IPS-15b (cell line): ENCODE data around the gene MAP2K5.
"Not testable (repeated sequence)": the region's sequence is repeated elsewhere in the genome, so short reads cannot be mapped to it uniquely, and the experiment has no call there.

Experiments
- H3K27me3 ChIP-seq: one replicate; pipeline ENCODE4 v1.6.1; 2013; ENCODE audit warnings: low read length; ENCODE audit not compliant: control insufficient read depth, insufficient read depth
- H3K36me3 ChIP-seq: one replicate; pipeline ENCODE4 v1.6.1; 2013; ENCODE audit warnings: low read length; ENCODE audit not compliant: control insufficient read depth, insufficient read depth
- H3K4me1 ChIP-seq: one replicate; pipeline ENCODE4 v1.6.1; 2013; ENCODE audit warnings: mild to moderate bottlenecking, low read length; ENCODE audit not compliant: control insufficient read depth, insufficient read depth
- H3K4me3 ChIP-seq: one replicate; pipeline ENCODE4 v1.5.1; 2013; ENCODE audit warnings: low read depth, low read length
- H3K9ac ChIP-seq: one replicate; pipeline ENCODE4 v1.6.1; 2013; ENCODE audit warnings: low read depth, mild to moderate bottlenecking, low read length
- H3K9me3 ChIP-seq: one replicate; pipeline ENCODE4 v1.6.1; 2013; ENCODE audit warnings: mild to moderate bottlenecking, low read length; ENCODE audit not compliant: control insufficient read depth, insufficient read depth

The MAP2K5 gene

DNA sequence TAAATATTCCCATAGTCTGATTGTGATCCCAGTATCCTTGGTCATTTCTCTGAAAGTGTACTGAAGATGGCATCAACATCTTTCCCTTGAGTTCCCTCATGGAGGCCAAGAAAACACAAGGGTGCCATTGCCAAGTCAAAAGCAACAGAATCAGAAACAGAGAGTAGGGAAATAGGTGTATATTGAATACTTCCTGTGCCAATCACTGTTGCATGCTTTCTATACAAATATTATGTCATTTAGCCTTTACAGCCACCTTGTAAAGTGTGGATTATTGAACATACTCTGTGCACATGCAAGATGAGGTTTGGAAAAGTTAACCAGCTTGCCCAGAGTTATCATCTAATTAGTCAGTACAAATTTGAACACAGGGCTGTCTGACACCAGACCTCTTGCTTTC is 117.9 kb downstream of the MAP2K5 start:
- Histone ChIP-seq H3K27me3 (no peaks in the 10 kb centered on the region), H3K9ac (no peak overlapping the region), H3K36me3 (no peaks in the 10 kb centered on the region), H3K9me3 (no peaks in the 10 kb centered on the region), H3K4me1 (no peaks in the 10 kb centered on the region), H3K4me3 (no peak overlapping the region)

DNA sequence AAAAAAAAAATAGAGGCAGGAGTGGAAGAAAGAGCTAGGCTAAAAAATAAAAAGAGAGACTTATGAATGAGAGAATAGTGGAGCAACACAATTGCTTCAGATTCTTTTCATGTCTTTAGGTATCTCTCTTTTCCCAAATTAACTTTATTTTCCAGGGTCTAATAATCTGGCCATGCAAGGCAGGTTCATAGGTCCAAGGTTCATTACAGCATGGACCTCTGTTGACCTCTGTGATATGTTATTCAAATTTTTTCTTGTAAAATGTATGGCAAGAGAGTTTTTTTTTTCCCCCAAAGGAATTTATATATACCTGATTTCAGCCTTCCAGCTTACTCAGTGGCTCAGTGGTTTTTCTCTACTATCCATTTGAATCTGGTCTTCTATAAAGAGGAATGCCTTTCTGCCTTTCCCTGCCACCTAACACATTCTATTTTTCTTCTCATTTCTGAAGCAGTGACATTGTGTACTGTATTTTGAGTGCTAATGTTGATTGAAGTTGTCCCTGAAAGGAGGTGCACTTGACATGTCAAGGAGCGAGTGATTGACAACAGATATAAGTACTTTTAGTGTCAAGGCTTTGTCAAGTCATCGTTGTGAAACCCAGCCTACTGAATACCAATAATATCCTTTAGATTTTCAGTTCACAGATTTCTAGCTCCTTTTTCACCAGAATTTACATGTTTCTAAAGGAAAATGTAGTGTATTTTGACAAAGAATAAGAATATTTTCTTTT is 118.5 kb downstream of the MAP2K5 start:
- no peaks in the 10 kb centered on the region for H3K27me3 ChIP-seq
- H3K4me1 ChIP-seq = no peaks in the 10 kb centered on the region

DNA sequence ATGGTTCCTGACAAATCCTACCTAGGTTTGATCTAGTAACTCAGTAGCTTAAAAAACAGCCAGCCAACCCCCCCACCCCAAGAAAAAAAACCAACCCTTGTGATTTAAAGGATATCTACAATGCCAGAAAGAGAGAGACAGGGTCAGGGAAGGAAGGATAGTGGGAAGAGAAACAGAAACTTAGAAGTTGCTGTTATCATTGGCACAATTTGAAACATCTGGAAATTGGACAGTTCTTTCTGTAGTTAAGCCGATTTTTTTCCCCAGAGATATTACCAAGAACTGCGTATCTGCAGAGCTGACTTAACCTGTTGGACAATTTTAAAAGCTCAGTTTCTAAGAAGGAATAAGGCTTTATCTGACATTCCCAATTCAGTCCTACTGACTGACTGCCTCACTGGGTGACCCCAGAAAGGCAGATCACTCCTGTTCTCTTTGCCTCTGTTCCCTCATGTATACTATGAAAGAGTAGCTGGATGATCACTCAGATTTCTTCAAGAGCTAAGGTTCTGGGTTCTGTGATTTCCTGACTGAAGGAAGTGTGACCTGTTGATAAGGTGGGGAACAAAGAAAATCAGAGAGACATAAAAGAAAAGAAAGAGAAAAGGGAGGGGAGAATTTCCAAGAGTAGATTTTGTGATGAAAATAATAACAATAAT is 128.3 kb downstream of the MAP2K5 start:
- Histone ChIP-seq H3K27me3 (no peaks in the 10 kb centered on the region), H3K4me3 (no peak overlapping the region), H3K4me1 (no peaks in the 10 kb centered on the region), H3K9ac (no peak overlapping the region), H3K36me3 (no peaks in the 10 kb centered on the region), H3K9me3 (no peaks in the 10 kb centered on the region)

More for the DNA sequence above, 118.5 kb downstream of the MAP2K5 start:
- no peaks in the 10 kb centered on the region for H3K36me3 ChIP-seq
- no peak overlapping the region for H3K4me3 ChIP-seq
- H3K9me3 ChIP-seq = no peaks in the 10 kb centered on the region
- no peak overlapping the region for H3K9ac ChIP-seq

DNA sequence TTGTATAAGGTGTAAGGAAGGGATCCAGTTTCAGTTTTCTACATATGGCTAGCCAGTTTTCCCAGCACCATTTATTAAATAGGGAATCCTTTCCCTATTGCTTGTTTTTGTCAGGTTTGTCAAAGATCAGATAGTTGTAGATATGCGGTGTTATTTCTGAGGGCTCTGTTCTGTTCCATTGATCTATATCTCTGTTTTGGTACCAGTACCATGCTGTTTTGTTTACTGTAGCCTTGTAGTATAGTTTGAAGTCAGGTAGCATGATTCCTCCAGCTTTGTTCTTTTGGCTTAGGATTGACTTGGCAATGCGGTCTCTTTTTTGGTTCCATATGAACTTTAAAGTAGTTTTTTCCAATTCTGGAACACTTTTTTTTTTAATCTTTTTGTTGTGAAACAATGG is 130.3 kb downstream of the MAP2K5 start:
- not testable (repeated sequence) for H3K36me3 ChIP-seq, H3K9ac ChIP-seq, H3K4me1 ChIP-seq, H3K9me3 ChIP-seq, H3K4me3 ChIP-seq, H3K27me3 ChIP-seq

DNA sequence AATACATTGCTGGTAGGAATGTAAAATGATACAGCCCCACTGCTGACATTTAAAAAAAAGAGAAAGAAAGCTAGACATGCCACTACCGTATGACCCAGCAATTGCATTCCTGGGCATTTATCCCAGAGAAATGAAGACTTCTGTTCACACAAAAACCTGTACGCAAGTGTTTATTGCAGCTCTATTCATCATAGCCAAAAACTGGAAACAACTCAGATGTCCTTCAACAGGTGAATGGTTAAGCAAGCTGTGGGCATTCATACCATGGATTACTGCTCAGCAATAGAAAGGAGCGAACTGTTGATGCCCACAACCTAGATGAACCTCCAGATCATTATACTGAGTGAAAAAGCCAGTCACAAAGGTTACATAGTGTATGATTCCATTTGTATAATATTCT is 132.5 kb downstream of the MAP2K5 start:
- no peaks in the 10 kb centered on the region for H3K9me3 ChIP-seq
- no peak overlapping the region for H3K9ac ChIP-seq
- H3K36me3 ChIP-seq = no peaks in the 10 kb centered on the region
- H3K4me1 ChIP-seq = no peaks in the 10 kb centered on the region
- no peak overlapping the region for H3K4me3 ChIP-seq
- H3K27me3 ChIP-seq = no peaks in the 10 kb centered on the region

DNA sequence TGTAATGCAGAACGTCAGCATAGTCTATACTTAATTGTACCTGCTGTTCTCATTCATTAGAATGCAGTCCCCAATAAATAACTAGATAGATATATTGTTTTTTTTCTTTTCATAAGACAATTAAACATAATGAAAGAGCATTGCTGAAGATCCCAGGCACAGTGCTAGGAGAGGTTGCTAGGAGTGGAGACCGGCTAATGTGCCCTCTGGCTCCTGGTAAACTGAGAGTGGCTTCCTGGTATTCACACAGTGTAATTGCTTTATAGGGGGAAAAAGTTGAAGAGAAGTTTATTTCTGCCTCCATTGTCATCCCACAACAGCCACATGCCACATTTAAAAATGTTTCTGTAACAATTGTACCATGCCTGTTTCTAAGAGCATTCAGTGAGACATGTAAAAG is 135.6 kb downstream of the MAP2K5 start:
- H3K36me3 ChIP-seq = no peaks in the 10 kb centered on the region
- H3K4me1 ChIP-seq = no peaks in the 10 kb centered on the region
- no peak overlapping the region for H3K4me3 ChIP-seq
- H3K9ac ChIP-seq = no peak overlapping the region
- no peaks in the 10 kb centered on the region for H3K9me3 ChIP-seq
- no peaks in the 10 kb centered on the region for H3K27me3 ChIP-seq

DNA sequence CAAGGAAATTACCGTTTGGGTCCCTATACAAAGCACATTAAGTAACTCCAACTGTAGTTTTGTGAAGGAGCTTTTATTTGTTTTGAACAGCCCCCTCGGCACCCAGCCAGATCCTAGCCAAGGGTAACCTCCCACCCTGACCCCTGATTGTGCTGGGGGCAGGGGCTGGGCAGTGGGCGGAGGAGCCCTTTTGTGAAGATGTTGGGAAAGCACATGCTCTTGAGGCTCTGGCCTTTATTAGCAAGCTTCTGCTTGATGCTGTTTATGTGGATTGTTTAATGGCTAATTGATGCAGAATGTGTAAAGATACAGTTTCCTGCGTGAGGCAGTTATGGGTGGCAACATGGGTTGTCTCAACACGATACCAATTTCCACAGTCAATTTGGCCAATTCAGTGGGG is 136.5 kb downstream of the MAP2K5 start:
- H3K9me3 ChIP-seq = no peaks in the 10 kb centered on the region
- no peaks in the 10 kb centered on the region for H3K27me3 ChIP-seq
- no peaks in the 10 kb centered on the region for H3K36me3 ChIP-seq
- H3K4me3 ChIP-seq = no peak overlapping the region
- no peaks in the 10 kb centered on the region for H3K4me1 ChIP-seq
- H3K9ac ChIP-seq = no peak overlapping the region

DNA sequence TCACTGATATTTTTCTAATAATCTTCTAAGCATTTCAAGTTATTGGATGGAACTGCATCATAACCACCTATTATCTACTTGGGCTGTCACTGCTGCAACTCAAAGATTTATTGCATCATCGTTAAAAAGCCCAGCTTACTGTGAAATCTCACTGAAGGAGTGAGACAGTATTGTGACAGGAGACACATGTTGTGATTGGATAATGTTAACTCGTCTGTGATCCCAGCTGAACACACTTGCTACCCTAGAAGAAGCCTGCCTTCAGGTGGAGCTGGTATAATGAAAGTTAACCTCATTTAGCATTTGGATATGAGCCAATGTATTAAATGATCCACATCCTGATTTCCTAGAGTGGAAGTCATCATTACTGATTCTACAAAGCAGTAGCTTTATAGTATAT is 138.1 kb downstream of the MAP2K5 start:
- Histone ChIP-seq H3K27me3 (no peaks in the 10 kb centered on the region), H3K9me3 (no peaks in the 10 kb centered on the region), H3K9ac (no peak overlapping the region), H3K36me3 (no peaks in the 10 kb centered on the region), H3K4me3 (no peak overlapping the region), H3K4me1 (no peaks in the 10 kb centered on the region)

DNA sequence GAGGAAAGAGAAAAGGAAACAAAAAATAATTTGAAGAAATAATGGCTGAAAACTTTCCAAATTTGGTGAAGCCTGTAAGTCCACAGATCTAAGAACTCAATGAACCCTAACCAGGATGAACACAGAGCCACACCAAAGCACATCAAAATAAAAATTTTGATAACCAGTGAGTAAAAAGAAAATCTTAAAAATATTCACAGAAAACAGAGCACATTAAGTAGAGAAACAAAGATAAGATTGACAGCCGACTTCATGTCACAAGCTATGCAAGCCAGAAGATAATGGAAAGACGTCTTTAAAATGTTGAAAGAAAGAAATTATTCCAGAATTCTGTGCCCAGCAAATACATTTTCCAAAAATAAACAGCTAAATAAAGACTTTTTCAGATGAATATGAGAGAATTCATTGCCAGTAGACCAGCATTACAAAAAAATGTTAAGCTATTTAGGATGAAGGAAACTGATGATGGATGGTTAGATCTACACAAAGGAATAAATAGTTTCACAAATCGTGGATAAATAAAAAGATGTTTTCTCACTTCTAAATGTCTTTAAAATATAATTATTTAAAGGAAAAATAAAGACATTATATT is 142.6 kb downstream of the MAP2K5 start:
- H3K27me3 ChIP-seq = no peaks in the 10 kb centered on the region

DNA sequence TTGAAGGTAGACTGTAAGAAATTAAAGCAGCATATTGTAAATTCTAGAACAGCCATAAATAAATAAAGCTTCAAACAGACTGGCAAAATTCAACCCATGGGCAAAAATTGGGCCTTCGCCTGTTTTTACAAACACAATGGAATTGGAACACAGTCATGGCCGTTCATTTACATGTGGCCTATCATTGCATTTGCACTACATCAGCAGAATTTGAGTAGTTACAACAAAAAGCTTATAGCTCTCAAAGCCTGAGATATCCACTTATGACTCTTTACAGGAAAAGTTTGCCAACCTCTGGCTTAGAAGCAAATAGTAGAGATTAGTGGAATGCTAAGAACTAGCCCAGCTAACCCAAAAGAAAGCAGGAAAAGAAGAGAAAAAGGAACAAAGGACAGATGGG is 143.2 kb downstream of the MAP2K5 start:
- Histone ChIP-seq H3K9ac (no peak overlapping the region), H3K9me3 (no peaks in the 10 kb centered on the region), H3K4me3 (no peak overlapping the region), H3K36me3 (no peaks in the 10 kb centered on the region), H3K4me1 (no peaks in the 10 kb centered on the region), H3K27me3 (no peaks in the 10 kb centered on the region)

More for the DNA sequence above, 142.6 kb downstream of the MAP2K5 start:
- Histone ChIP-seq H3K4me3 (no peak overlapping the region), H3K9me3 (no peaks in the 10 kb centered on the region), H3K9ac (no peak overlapping the region), H3K4me1 (no peaks in the 10 kb centered on the region), H3K36me3 (no peaks in the 10 kb centered on the region)

DNA sequence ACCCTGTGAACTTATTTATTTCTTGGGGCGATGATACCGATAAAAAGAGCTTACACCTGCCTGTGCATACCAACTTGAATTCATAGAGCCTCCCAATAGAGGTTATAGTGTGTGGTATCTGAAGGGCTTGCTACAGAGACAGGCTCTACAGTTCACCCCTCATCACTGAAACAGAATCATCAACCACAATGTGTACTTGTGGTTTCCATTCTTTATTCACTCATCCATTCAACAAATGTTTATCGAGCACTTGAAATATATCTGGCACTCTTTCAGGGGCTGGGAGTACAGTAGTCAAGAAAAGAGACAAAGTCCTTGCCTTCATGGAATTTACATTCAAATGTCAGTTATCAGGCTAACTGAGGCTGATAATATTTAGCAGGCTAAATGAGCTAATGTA is 148.4 kb downstream of the MAP2K5 start:
- H3K9ac ChIP-seq = no peak overlapping the region
- no peak overlapping the region for H3K4me3 ChIP-seq
- no peaks in the 10 kb centered on the region for H3K36me3 ChIP-seq
- no peaks in the 10 kb centered on the region for H3K9me3 ChIP-seq
- no peaks in the 10 kb centered on the region for H3K27me3 ChIP-seq
- peaks cover 2% of the 10 kb centered on the region for H3K4me1 ChIP-seq

DNA sequence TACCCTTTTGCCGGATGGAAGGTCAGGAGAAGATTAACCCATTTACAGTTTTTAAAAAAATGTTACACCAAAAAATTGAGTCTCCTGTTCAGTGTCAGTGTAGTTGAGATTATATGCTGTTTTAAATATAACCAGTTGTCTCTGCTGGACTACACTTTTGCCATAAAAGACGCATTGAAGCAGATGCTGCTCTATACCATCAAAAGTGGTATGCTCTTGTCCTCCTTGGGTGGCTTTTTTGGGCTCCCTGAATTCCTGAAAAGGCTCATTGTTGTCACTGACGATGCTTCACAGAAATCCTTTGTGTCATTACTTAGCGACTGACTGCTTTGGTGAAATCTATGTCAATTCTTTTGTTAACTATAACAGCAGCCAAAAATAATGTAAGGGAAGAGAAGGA is 148.9 kb downstream of the MAP2K5 start:
- H3K36me3 ChIP-seq = no peaks in the 10 kb centered on the region
- peaks cover 2% of the 10 kb centered on the region for H3K4me1 ChIP-seq
- H3K9ac ChIP-seq = no peak overlapping the region
- H3K27me3 ChIP-seq = no peaks in the 10 kb centered on the region
- H3K9me3 ChIP-seq = no peaks in the 10 kb centered on the region
- no peak overlapping the region for H3K4me3 ChIP-seq
